ENCODE measurements around the gene SULT1A3.
"Not testable (repeated sequence)": the region's sequence is repeated elsewhere in the genome, so short reads cannot be mapped to it uniquely, and the experiment has no call there.

SULT1A3 gene

GRCh38 chr16:30207063-30207704 is 8.1 kb downstream of the SULT1A3 start:
- not testable (repeated sequence) for DNase-seq

GRCh38 chr16:30209032-30209431 is 10.0 kb downstream of the SULT1A3 start:
- not testable (repeated sequence) for DNase-seq

- DNase-seq, result not testable (repeated sequence)
These were observed 12.4 kb downstream of the SULT1A3 start for GRCh38 chr16:30211414-30211813.

DNA sequence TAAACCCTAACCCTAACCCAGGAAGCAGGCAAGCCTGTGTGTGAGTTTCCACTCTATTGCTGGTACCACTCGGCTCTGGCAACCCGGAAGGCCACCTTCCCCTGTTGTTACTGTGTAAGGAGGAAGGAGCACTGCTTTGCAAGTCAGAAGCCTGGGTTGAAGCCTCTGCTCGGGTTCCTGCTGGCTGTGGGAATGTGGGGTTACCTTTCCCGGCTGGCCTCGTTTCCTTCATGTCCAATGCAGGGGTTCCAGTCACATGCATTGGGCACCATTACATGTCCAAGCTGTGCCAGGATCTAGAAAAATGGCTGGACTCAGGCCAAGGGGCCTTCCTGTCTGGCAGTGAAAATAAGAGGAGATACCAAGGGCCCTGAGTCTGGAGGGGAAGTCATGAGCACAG is 18.0 kb downstream of the SULT1A3 start:
- DNase-seq, result not testable (repeated sequence)

DNA sequence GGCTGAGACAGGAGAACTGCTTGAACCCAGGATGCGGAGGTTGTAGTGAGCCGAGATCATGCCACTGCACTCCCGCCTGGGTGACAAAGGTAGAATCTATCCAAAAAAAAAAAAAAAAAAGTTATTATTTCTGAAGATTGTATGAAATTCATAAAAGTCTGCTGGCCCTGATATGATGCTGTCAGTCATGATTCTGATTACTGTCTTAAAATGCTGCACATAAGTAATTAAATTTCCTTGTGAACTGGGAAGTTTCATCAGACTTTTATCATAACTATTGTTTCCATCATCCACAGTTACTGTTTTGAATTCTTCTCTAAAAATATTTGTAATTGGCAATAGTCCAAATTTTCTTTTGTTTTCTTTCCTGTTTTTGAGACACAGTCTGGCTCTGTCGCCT is 49.3 kb downstream of the SULT1A3 start, which contains the start of gene NPIPB13:
NPIPB13 (minus strand) TSS at position 101 of the 400 bp plus-strand sequence. CDS start 2,906 bp downstream, outside the sequence.
- DNase-seq, result not testable (repeated sequence)

Measured in erythroblast (primary cell).